COLO668 (cell line): Measurements from ENCODE around the gene SLCO3A1.
"Not testable (repeated sequence)": the region's sequence is repeated elsewhere in the genome, so short reads cannot be mapped to it uniquely, and the experiment has no call there.

Experiments used
- DNase-seq: peaks from one replicate; lab custom pipeline; 2025; ENCODE audit not compliant: unreplicated experiment; lab: John Stamatoyannopoulos, UW

Gene SLCO3A1

DNA sequence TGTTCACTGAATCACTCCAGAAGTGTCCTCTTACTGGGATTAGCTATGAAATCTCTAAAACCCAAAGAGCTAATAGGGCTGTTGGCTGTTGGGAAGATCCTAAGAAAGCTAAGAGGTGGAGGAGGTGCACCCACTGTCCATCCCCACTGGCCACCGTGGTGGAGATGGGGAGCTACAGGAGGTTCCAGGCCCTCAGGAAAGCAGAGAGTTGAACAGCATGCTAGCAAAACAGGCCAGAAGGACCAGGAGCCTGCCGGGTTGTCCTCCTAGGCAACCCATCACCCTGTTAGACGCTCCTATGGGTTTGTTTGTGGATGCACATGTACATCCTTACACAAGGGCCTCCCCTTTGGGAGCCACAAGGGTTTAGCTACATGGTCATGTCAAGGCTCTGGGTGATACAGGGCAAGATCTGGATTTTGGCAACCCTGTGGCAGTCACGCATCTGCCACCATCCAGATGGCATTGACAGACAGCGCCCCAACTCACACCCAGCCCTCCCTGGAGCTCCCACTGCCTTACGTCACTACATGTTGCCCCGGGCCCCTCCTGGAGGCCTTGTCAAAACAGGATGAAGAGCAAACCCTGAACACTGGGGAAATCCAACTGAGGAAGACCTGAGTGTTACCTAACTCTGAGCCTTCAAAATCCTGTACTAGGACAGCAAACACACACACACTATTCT is 208.1 kb downstream of the SLCO3A1 start:
- DNase-seq = no peak

DNA sequence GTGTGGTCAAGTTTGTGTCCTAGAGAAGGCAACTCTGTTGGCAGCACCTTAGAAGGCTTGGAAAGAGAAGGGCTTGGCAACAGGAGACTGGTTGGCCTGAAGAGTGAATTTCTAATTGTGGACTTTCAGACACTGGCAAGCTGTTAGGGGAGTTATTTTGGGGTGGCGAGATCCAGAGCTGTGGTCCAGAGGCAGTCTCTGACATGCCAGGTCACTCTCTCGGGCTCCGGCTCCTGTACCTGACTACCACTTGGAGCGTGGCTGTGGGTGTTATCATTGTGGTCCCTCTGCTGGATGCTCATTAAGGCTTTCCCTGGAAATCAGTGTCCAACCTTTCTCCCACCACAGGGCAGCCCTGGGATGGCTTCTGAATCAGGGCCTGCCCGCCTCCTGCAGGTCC is 209.0 kb downstream of the SLCO3A1 start:
- DNase-seq = no peak

DNA sequence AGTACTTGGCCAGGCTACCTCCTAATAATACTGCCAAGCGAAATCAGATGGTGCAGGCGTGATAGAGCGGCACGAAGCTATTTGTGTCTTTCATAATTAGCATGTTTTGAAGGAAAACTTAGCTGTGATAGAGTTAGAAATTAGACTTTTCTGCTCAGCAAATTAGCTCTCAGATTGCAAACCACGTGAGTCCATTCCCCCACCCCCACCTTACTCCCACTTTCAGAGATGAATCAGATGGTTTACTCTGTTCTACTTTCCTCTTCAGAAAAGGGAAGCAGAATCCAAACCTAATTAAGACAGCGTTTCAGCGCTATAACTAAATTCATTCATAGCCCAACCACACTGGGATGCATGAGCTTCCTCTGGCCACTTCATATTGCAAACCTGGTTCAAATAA is 214.6 kb downstream of the SLCO3A1 start:
- DNase-seq = no peak

GRCh38 chr15:92069308-92070250 is 216.1 kb downstream of the SLCO3A1 start:
- DNase-seq = no peak

DNA sequence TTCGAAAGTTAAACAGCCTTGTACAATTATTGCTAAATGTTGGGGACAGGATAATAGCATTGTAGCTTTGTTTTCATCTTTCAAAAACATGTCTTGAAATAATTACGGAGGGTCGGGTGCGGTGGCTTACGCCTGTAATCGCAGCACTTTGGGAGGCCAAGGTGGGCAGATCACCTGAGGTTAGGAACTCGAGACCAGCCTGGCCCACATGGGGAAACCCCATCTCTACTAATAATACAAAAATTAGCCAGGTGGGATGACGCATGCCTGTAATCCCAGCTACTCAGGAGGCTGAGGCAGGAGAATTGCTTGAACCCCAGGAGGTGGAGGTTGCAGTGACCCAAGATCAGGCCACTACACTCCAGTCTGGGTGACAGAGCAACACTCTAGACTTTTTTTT is 216.7 kb downstream of the SLCO3A1 start:
- not testable (repeated sequence) for DNase-seq

DNA sequence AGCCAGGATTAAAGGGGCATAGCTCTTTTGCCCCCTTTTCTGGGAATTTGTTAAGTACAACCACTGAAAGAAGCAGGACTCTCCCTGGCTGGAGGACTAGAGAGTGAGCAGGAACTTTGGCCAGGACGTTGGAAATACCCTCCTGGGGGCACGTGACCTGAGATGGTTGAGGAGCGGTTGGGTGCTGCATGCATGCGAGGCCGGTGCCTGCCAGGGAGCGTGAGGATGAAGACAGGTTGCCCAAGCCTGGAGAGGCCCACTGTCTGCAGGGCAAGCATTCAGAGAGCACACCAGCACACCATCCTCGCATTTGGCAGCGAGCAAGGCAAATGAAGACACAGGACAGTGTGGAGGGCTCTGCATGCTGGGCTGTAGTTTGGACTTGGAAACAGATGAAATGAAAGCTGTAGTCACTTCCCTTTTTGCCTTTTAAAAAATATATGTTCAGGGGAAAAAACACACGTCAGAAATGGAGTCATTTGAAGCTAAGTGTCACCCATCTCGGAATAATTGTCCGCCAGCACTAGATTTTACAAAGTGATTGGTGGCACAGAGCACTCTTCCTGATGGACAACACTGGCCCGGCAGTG is 217.6 kb downstream of the SLCO3A1 start:
- DNase-seq = no peak

GRCh38 chr15:92073044-92073785 is 219.7 kb downstream of the SLCO3A1 start:
- DNase-seq = no peak

DNA sequence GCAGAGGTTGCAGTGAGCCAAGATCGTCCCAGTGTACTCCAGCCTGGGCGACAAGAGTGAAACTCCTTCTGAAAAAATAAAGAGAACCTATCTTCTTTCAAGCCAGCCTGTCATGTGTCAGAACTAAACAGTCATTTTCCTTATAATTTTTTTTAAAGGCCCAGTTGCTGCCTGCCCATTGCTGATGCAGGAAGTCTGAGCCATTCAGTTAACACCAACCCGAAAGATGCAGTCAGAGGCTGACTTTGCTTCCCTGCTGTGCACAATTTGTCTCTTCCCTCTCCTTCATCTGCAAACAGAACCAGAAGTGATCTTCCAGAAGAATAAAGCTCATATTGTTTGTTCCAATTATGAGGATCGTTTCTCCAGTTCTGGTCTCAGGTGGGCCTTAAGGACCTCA is 220.6 kb downstream of the SLCO3A1 start:
- no peak for DNase-seq

DNA sequence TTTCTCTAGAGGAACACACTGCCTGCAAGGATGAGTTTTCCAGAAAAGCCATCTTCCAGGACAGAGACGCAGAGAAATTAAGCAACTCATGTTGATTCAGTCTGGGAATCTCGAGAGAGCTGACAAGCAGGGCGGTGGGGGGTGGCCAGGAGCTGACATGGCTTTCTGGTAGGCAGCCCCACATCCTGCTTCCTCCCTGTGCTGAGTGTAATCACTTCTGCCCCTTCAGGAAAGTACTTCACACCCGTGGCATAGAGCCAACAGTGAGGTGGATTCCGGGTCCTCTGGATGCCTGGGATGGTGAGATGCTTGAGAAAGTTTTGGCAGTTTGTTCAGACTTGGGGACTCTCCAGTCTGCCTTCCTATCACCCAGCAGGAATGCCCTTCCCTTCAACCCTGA is 221.1 kb downstream of the SLCO3A1 start:
- DNase-seq = peak; percentile 27

DNA sequence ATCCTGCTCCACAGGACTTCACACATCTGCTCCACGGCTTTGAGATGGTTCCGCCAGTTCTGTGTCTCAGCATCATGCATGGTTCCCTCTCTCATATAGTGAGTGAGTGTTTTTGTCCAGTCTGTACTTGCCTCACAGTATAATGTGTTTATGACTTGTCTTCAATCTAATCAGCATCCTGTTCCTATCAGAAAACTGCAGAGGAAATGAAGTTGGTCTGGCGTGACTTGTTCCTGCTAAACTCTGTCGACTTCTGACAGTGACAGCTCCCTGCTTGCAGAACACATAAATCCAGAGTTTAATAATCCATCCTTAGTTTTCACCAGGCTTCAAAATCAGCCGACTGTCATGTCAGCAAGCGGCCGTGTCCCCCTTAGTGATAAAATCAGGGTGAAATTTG is 222.3 kb downstream of the SLCO3A1 start:
- DNase-seq = no peak

GRCh38 chr15:92076541-92076940 is 223.0 kb downstream of the SLCO3A1 start:
- DNase-seq = no peak

- DNase-seq = peak; percentile 55
Observed at GRCh38 chr15:92077353-92078085, 224.0 kb downstream of the SLCO3A1 start.

DNA sequence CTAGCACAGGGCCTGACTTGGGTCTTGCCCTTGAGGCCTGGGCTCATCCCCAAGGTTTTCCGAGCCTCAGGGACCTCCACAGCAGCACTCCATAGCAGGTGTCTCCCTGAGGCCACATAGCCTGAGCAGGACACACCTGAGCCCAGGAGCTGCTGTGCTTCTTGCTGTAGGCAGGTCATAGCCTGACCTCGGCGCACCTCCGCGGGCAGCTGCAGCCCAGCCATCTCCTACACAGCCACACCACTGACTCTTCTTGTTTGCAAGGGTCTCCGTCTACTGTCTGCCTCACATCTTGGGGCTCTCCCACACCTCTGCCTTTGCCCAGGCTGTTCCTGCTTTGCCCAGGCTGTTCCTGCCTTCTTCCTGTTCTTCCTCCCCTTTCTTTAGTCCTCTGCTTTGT is 224.8 kb downstream of the SLCO3A1 start:
- DNase-seq = no peak

DNA sequence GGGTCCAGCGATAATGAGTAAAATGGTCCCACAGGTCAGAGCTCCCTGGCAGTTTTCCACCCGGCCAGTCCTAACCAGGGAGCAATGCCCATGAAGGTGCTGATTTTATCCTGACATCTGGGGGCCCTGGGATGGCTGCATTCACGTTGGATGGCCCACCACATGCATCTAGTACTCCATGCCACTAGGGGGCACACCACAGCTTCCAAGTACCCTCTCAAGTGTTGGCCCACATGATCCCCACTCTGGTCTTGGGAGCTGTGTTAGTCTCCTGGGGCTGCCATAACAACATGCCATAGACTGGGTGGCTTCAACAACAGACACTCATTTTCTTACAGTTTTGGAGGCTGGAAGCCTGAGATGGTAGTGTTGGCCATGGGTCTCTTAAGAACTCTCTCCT is 225.5 kb downstream of the SLCO3A1 start:
- peak; percentile 23 for DNase-seq

DNA sequence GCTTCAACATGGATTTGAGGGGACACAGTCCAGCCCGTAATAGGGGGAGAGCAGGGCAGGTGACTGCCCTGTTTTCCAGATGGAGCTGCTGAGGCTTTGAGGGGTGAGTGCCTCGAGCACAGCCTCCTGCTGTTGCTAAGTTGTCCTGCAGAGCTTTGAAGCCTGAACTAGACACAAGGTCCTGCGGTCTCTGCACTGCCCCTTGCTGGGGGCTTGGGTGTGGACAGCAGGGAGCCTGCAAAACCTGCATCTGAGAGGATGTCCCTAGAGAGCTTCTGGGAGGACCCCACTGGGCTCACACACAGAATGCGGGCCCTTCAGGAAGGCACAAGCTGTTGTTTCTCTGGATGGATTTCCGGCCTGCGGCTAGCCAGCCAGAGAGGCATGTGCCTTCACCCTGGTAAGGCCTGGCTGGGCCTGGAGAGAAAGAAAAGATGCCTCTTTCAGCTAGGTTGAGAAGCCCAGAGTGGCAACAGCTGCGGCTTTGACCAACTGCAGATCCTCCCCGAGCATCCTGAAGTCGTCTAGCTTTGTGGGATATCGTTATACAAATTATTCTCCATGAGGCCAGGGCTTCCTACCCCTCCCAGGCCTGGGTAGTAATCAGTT is 226.2 kb downstream of the SLCO3A1 start:
- DNase-seq = no peak

DNA sequence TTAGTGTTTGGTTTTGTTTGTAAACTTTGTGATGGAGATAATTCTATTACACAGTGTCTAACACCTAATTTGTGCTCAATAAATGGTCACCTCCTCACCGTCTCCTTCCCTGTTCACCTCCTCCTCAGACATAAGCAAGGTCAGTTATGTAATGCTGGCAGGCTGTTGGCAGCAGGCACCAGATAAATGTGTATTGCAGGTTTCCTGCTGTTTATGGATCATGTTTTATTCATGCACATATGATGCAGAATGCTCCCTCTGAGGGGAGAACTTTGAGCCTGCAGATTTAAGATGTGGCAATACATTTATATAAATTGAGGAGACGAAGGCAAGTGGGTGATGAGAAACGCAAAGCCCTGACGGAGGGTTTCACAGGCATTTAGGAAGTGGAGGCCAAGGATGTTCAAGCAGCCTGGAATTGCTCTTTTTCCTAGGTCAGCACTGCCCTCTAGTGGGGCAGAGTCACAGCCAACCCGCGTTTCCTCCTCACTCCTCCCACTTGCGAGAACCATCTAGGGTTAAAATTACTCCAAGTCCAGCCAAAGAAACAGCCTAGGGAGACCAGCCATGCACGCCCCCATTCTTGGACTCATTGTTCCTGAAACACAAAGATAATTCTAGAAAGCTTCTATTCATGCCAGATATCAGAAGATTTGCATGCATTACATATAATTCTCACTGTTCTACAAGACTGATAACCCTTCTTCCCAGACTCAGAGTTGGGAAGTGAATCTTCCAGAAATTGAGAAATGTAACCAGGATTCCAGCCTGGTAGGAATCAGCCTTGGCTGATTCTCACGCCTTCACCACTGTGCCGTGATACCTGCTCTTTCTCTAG is 228.7 kb downstream of the SLCO3A1 start:
- peak; percentile 73 for DNase-seq

GRCh38 chr15:92083190-92083589 is 229.7 kb downstream of the SLCO3A1 start:
- no peak for DNase-seq

- DNase-seq = no peak
Observed at GRCh38 chr15:92087211-92087610, 233.7 kb downstream of the SLCO3A1 start.

DNA sequence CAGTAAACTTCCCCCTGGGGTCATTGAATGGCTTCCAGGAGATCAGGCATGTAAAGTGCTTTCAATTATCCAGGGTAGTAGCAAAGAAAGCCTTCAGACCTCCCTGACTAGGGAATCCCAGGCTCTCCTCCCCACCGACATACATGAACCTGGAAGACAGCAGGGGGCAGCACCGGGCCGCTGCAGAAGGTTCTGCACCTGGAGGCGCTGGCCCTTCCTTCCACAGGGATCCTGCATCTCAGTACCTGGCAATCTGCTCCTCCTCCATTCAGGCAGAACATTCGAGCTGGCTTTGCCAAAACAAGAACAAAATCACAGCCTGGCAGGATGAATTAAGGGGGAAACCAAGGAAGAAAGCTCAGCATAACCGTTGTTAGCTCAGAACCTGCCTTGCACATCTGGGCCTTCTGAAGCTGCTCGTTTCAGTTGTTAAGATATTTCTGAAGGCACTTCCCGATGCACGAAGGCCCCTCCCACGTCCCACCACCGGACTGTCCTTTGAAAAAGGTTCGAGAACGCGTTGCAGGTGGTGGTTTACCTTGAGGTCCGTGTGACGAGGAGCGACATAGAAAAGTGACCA is 237.7 kb downstream of the SLCO3A1 start:
- peak; percentile 48 for DNase-seq
